HCT116 (cell line): ENCODE data around the gene IPCEF1. TPM values are rescaled to one million over a fixed set of nuclear protein-coding genes. Genes with fewer than 3 reads are reported as not detected.

ENCODE experiments used
- ATAC-seq: fragments of 200-7000 bp; cut with Tn5 transposase; 2 replicates; pipeline ENCODE4 v1.9.1; 2020; ENCODE audit warnings: mild to moderate bottlenecking, moderate library complexity
- BruUV-seq: library from RNA; stranded (reverse); fragments of 400-500 nt; replicated peaks from 2 replicates; lab custom pipeline; 2021; lab: Mats Ljungman, UMichigan
- CTCF ChIA-PET: fragments of 300-600 bp; sonication (Branson Sonifier 250); formaldehyde crosslinking; loops from one replicate; lab custom pipeline; 2021; ENCODE audit warnings: antibody characterized with exemption; lab: Charles Lee
- POLR2A ChIA-PET: fragments of 300-600, 350-600 bp; sonication (Branson Sonifier 250); formaldehyde crosslinking; loops from one replicate; lab custom pipeline; 2021; ENCODE audit warnings: antibody characterized with exemption; lab: Charles Lee
- RAD21 ChIA-PET, 2 experiments: fragments of 300-600 bp; sonication (Branson Sonifier 250); formaldehyde crosslinking; loops; one replicate each; lab custom pipeline; 2023; ENCODE audit warnings: low total read pairs in 2 of 2; ENCODE audit not compliant: uncharacterized antibody in 2 of 2, unreplicated experiment in 2 of 2, low non-redundant PET in 1 of 2; lab: Charles Lee
- DNase-seq: peaks from one replicate; pipeline ENCODE4 v3.0.0-alpha.2; 2010; ENCODE audit warnings: low read depth, low spot score
- H2AFZ ChIP-seq: fragments of 200-600 bp; shearing (Covaris generic), sonication (generic); 2 replicates; pipeline ENCODE4 v1.6.1; 2017; ENCODE audit warnings: low read depth, mixed run types, mixed read lengths, antibody characterized with exemption, low read length; ENCODE audit not compliant: poor library complexity, severe bottlenecking
- H3K27ac ChIP-seq: 2 replicates; pipeline ENCODE4 v1.5.1; 2012; ENCODE audit warnings: low read depth, low read length
- H3K27me3 ChIP-seq: fragments of 200-600 bp; sonication (generic); 2 replicates; pipeline ENCODE4 v1.6.1; 2016; ENCODE audit warnings: mixed run types, low read length, mixed read lengths; ENCODE audit not compliant: insufficient read depth
- H3K36me3 ChIP-seq, 2 experiments: fragments of 200-500 bp in 1 of 2; fragments of 200-600 bp in 1 of 2; sonication (Bioruptor generic) in 1 of 2; sonication (generic) in 1 of 2; 2 replicates each; pipeline versions ENCODE4 v1.5.1 to v1.6.1; 2014 to 2016; ENCODE audit warnings: low read length in 2 of 2, inconsistent platforms in 1 of 2, mixed read lengths in 1 of 2, mixed run types in 1 of 2; ENCODE audit not compliant: insufficient read depth in 2 of 2, control insufficient read depth in 1 of 2
- H3K4me1 ChIP-seq, 2 experiments: fragments of 200-600 bp in 1 of 2; sonication (generic) in 1 of 2; 2 replicates each; pipeline versions ENCODE4 v1.5.1 to v1.6.1; 2012 to 2017; ENCODE audit warnings: low read length in 2 of 2, inconsistent platforms in 1 of 2, mild to moderate bottlenecking in 1 of 2, mixed read lengths in 1 of 2, mixed run types in 1 of 2, moderate library complexity in 1 of 2; ENCODE audit not compliant: insufficient read depth in 2 of 2, control insufficient read depth in 1 of 2
- H3K4me2 ChIP-seq: fragments of 200-600 bp; sonication (generic); 2 replicates; pipeline ENCODE4 v1.6.1; 2017; ENCODE audit warnings: mixed run types, low read length, mixed read lengths
- H3K4me3 ChIP-seq, 2 experiments: fragments of 200-600 bp in 1 of 2; sonication (generic) in 1 of 2; replicated peaks in 1 of 2; 2 replicates each; pipeline ENCODE4 v1.5.1; 2011 to 2016; ENCODE audit warnings: low read length in 2 of 2, control low read depth in 1 of 2, low read depth in 1 of 2, mild to moderate bottlenecking in 1 of 2, mixed read lengths in 1 of 2, mixed run types in 1 of 2
- H3K79me2 ChIP-seq: fragments of 200-600 bp; sonication (generic); 2 replicates; pipeline ENCODE4 v1.6.1; 2017; ENCODE audit warnings: mild to moderate bottlenecking, mixed run types, low read length, moderate library complexity, mixed read lengths; ENCODE audit not compliant: insufficient read depth
- H3K9ac ChIP-seq: fragments of 200-600 bp; sonication (generic); 2 replicates; pipeline ENCODE4 v1.6.1; 2016; ENCODE audit warnings: low read length, mixed read lengths
- H3K9me2 ChIP-seq: fragments of 200-600 bp; sonication (generic), shearing (Covaris generic); 2 replicates; pipeline ENCODE4 v1.6.1; 2017; ENCODE audit warnings: mixed run types, mild to moderate bottlenecking, moderate library complexity; ENCODE audit not compliant: insufficient read depth
- H3K9me3 ChIP-seq, 2 experiments: fragments of 200-500 bp in 1 of 2; fragments of 200-600 bp in 1 of 2; sonication (Bioruptor generic) in 1 of 2; sonication (generic) in 1 of 2; 2 replicates each; pipeline ENCODE4 v1.6.1; 2014 to 2017; ENCODE audit warnings: low read length in 2 of 2, mixed read lengths in 2 of 2, inconsistent platforms in 1 of 2, low read depth in 1 of 2, mild to moderate bottlenecking in 1 of 2, mixed run types in 1 of 2, moderate library complexity in 1 of 2; ENCODE audit not compliant: control insufficient read depth in 1 of 2, insufficient read depth in 1 of 2
- H4K20me1 ChIP-seq: fragments of 200-600 bp; sonication (generic), shearing (Covaris generic); 2 replicates; pipeline ENCODE4 v1.6.1; 2017; ENCODE audit warnings: mixed run types, mild to moderate bottlenecking, moderate library complexity; ENCODE audit not compliant: insufficient read depth
- RAD21 ChIP-seq: IDR thresholded peaks from 2 replicates; pipeline ENCODE4 v1.6.1; 2012; ENCODE audit warnings: low read depth, mild to moderate bottlenecking
- REST ChIP-seq: IDR thresholded peaks from 2 replicates; pipeline ENCODE4 v1.6.1; 2012; ENCODE audit warnings: low read depth
- YY1 ChIP-seq: IDR thresholded peaks from 2 replicates; pipeline ENCODE4 v1.6.1; 2011; ENCODE audit warnings: low read length, low read depth, moderate library complexity, mild to moderate bottlenecking; ENCODE audit not compliant: insufficient replicate concordance; ENCODE audit errors: extremely low read depth
- ZFX ChIP-seq: fragments of 450-650 bp; IDR thresholded peaks from 2 replicates; pipeline ENCODE4 v1.6.1; 2017
- intact Hi-C: fragments of 100-400 bp; cut with micrococcal nuclease; formaldehyde crosslinking; loops from 2 replicates; pipeline ENCODE4 v1.10.0; 2022
- total RNA-seq: library from RNA; stranded (reverse); gene quantifications from one replicate; pipeline ENCODE4 v1.2.1, GENCODE V29; 2021; ENCODE audit not compliant: unreplicated experiment
- TF ChIP-seq, protein P1 (sequence below): IDR thresholded peaks from 2 replicates; pipeline ENCODE4 v1.6.1; 2012

IPCEF1 gene
- total RNA-seq, 1 experiment from 2014 or later: 0.32 TPM

DNA sequence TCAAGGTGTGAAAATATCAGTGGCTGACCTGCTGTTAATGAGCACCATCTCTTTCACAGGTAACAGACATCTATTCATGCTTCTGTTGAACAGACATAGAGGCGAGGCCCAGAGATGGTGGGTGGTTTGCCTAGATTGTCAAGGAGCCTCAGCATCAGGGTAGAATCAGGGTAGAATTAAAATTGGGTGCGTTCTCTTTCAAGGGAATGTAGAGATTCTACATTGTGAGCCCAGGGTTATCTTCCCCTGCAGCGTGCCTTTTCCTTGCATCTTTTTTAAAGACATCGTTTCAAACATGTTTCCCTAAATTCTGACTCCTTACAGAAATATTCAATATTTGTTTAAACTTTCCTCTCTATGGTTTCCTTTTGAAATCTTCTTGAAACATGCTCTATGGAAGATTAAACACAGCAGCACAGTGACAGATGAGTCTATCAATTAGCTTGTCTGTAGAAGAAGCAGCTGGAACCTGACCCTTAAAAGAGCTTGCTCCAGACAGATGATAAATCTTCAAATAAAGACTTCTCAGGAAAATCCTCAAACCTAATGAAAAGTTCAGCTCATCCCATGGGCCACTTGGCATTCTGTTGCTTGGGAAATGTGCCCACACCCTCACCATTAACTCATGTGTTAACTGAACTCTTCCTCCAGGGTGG is 119.8 kb downstream of the IPCEF1 start:
- RAD21 ChIA-PET: no interaction called here
- CTCF ChIA-PET: no interaction called here
- no TSS peak for BruUV-seq

More for the DNA sequence above, 119.8 kb downstream of the IPCEF1 start:
- no peak for DNase-seq
- no peaks in the 10 kb centered on the region for H3K27me3 ChIP-seq
- no peak overlapping the region for H3K9ac ChIP-seq
- H3K9me2 ChIP-seq: no peaks in the 10 kb centered on the region
- H3K9me3 ChIP-seq: no peaks in the 10 kb centered on the region
- H3K36me3 ChIP-seq: no peaks in the 10 kb centered on the region
- no peak overlapping the region for H3K4me3 ChIP-seq
- H4K20me1 ChIP-seq: no peaks in the 10 kb centered on the region
- peaks cover 0 to 8% of the 10 kb centered on the region in 2 experiments; a peak in 2 of 4 replicates for H3K4me1 ChIP-seq
- ATAC-seq: no peak
- TF ChIP-seq YY1 (no peak), ZFX (no peak), RAD21 (no peak), REST (no peak)
- TF ChIP-seq, protein P1, sequence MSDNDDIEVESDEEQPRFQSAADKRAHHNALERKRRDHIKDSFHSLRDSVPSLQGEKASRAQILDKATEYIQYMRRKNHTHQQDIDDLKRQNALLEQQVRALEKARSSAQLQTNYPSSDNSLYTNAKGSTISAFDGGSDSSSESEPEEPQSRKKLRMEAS: no peak
- intact Hi-C loops: no loop called here
- H3K4me2 ChIP-seq: no peak overlapping the region
- H2AFZ ChIP-seq: no peak overlapping the region
- no peak overlapping the region for H3K27ac ChIP-seq
- no peaks in the 10 kb centered on the region for H3K79me2 ChIP-seq
- POLR2A ChIA-PET: no interaction called here
